Suprapubic skin (tissue), 4 donors: Measurements from ENCODE around the gene ATP6V1D. TPM values are rescaled to one million over a fixed set of nuclear protein-coding genes. Genes with fewer than 3 reads are reported as not detected.
A peak's percentile ranks its signal among the peaks of the same experiment; 100 is the strongest.

ENCODE experiments used
- DNase-seq, 2 donors: peaks; one replicate each; pipeline ENCODE4 v3.0.0-alpha.2; 2019; ENCODE audit warnings: low spot score in 2 of 2
- H3K27ac ChIP-seq: fragments of 200-600 bp; sonication (generic); one replicate; pipeline ENCODE4 v1.5.1; 2019
- H3K27me3 ChIP-seq: fragments of 200-600 bp; sonication (generic); one replicate; pipeline ENCODE4 v1.5.1; 2019
- H3K36me3 ChIP-seq: fragments of 200-600 bp; sonication (generic); one replicate; pipeline ENCODE4 v1.5.1; 2019
- H3K4me1 ChIP-seq: fragments of 200-600 bp; sonication (generic); one replicate; pipeline ENCODE4 v1.5.1; 2019
- H3K4me3 ChIP-seq: fragments of 200-600 bp; sonication (generic); one replicate; pipeline ENCODE4 v1.5.1; 2019; ENCODE audit warnings: mild to moderate bottlenecking
- H3K9me3 ChIP-seq: fragments of 200-600 bp; sonication (generic); one replicate; pipeline ENCODE4 v1.5.1; 2019
- CTCF ChIP-seq, 2 donors: fragments of 200-600 bp in 1 of 2; fragments of 450-650 bp in 1 of 2; sonication (generic) in 1 of 2; IDR thresholded peaks; one replicate each; pipeline ENCODE4 v1.5.1; 2016 to 2019; ENCODE audit warnings: antibody characterized with exemption in 2 of 2, mild to moderate bottlenecking in 1 of 2, moderate library complexity in 1 of 2
- EP300 ChIP-seq: sonication (generic); formaldehyde crosslinking; IDR thresholded peaks from one replicate; pipeline ENCODE4 v1.6.1; 2017; ENCODE audit warnings: antibody characterized with exemption
- POLR2A ChIP-seq, 2 donors: fragments of 450-650 bp; IDR thresholded peaks; one replicate each; pipeline ENCODE4 v1.6.1; 2017; ENCODE audit warnings: antibody characterized with exemption in 2 of 2, mild to moderate bottlenecking in 2 of 2, moderate library complexity in 2 of 2
- POLR2AphosphoS5 ChIP-seq, 3 donors: sonication (generic); formaldehyde crosslinking; IDR thresholded peaks; one replicate each; pipeline ENCODE4 v1.6.1; 2017; ENCODE audit warnings: antibody characterized with exemption in 3 of 3
- whole genome bisulfite sequencing: methylation state at CpG from one replicate; pipeline ENCODE4 v1.1.5; 2018; 5-methylcytosine and 5-hydroxymethylcytosine counted together
- total RNA-seq, 4 donors: library from RNA; depleted of rRNA; stranded (reverse); fragments of >200 nt; gene quantifications; one replicate each; pipeline ENCODE4 v1.1.0, GENCODE V29; 2016

The ATP6V1D gene
- total RNA-seq, 4 donors from 2014 or later, result 61.0 to 100 (median 83.1) TPM

- 1% methylated on average over 38 of the region's 38 CpGs for WGBS
- Histone ChIP-seq H3K4me1 (peaks cover 63% of the 10 kb centered on the region), H3K36me3 (peaks cover 3% of the 10 kb centered on the region), H3K4me3 (peak overlapping the region; percentile 91), H3K27ac (peak overlapping the region; percentile 94), H3K9me3 (no peaks in the 10 kb centered on the region), H3K27me3 (no peaks in the 10 kb centered on the region)
- peak in 1 of 2 donors; percentile 69 for DNase-seq
- no peak for TF ChIP-seq EP300
- peak in 1 of 2 donors; percentile 48 for TF ChIP-seq POLR2A (IDR thresholded peaks at IDR 0.05)
These were observed 455 bp downstream of the ATP6V1D start for GRCh38 chr14:67358924-67359774.

GRCh38 chr14:67357969-67358354, 1.6 kb downstream of the ATP6V1D start:
- Histone ChIP-seq H3K27me3 (no peaks in the 10 kb centered on the region), H3K9me3 (no peaks in the 10 kb centered on the region), H3K27ac (no peak overlapping the region), H3K36me3 (peaks cover 3% of the 10 kb centered on the region), H3K4me1 (peaks cover 53% of the 10 kb centered on the region), H3K4me3 (peak overlapping the region; percentile 91)
- WGBS, result 62% methylated on average over 9 of the region's 9 CpGs
- TF ChIP-seq POLR2AphosphoS5 (IDR thresholded peaks at IDR 0.05) (no peak), CTCF (IDR thresholded peaks at IDR 0.05) (no peak), EP300 (no peak), POLR2A (IDR thresholded peaks at IDR 0.05) (no peak)
- DNase-seq, result no peak

- Histone ChIP-seq H3K27me3 (no peaks in the 10 kb centered on the region), H3K4me1 (peaks cover 47% of the 10 kb centered on the region), H3K36me3 (peaks cover 4% of the 10 kb centered on the region), H3K9me3 (no peaks in the 10 kb centered on the region), H3K4me3 (peak overlapping the region; percentile 91), H3K27ac (no peak overlapping the region)
- TF ChIP-seq EP300, result no peak
- DNase-seq, result no peak
- 50% methylated on average over 4 of the region's 4 CpGs for WGBS
These were observed 2.2 kb downstream of the ATP6V1D start for GRCh38 chr14:67357186-67357968.

GRCh38 chr14:67352055-67352454, 7.5 kb downstream of the ATP6V1D start:
- no peak for DNase-seq
- peaks cover 54% of the 10 kb centered on the region for H3K36me3 ChIP-seq
- no peaks in the 10 kb centered on the region for H3K27me3 ChIP-seq
- no peaks in the 10 kb centered on the region for H3K9me3 ChIP-seq
- WGBS, result 82% methylated on average over 5 of the region's 5 CpGs
- H3K4me3 ChIP-seq, result no peak overlapping the region
- H3K4me1 ChIP-seq, result peaks cover 10% of the 10 kb centered on the region
- H3K27ac ChIP-seq, result no peak overlapping the region
- no peak for TF ChIP-seq CTCF (IDR thresholded peaks at IDR 0.05)
- no peak for TF ChIP-seq POLR2A (IDR thresholded peaks at IDR 0.05)
- no peak for TF ChIP-seq POLR2AphosphoS5 (IDR thresholded peaks at IDR 0.05)
- no peak for TF ChIP-seq EP300

- Histone ChIP-seq H3K27ac (peak overlapping the region; percentile 18), H3K36me3 (peaks cover 78% of the 10 kb centered on the region), H3K9me3 (no peaks in the 10 kb centered on the region), H3K27me3 (no peaks in the 10 kb centered on the region), H3K4me1 (peaks cover 26% of the 10 kb centered on the region), H3K4me3 (no peak overlapping the region)
- TF ChIP-seq CTCF (IDR thresholded peaks at IDR 0.05) (no peak), POLR2A (IDR thresholded peaks at IDR 0.05) (no peak), POLR2AphosphoS5 (IDR thresholded peaks at IDR 0.05) (no peak), EP300 (no peak)
- DNase-seq, result no peak
These were observed 14.0 kb downstream of the ATP6V1D start for GRCh38 chr14:67345583-67345982.
